ENCODE measurements around the gene GADD45A. TPM values are rescaled to one million over a fixed set of nuclear protein-coding genes. Genes with fewer than 3 reads are reported as not detected.

Gene GADD45A
- total and polyA plus RNA-seq, 10 donors: 17.5 to 63.7 (median 29.8) TPM

GRCh38 chr1:67675800-67676199 lies 9.2 kb upstream of the GADD45A start:
- no peaks in the 10 kb centered on the region for H3K36me3 ChIP-seq
- no peak overlapping the region for H3K4me3 ChIP-seq
- intact Hi-C loops (cut with DNase I; ENCODE audit: low total_unique reads): no loop called here
- H3K27me3 ChIP-seq (replicated peaks in 1 of 7): no peaks in the 10 kb centered on the region
- WGBS, 5 donors: 59 to 81% (median 65%) methylated on average over 2 of the region's 2 CpGs
- peaks cover 0 to 19% (median 8%) of the 10 kb centered on the region in 6 donors for H3K4me1 ChIP-seq
- DNase-seq: no peak
- peak overlapping the region in 2 of 8 donors; percentile 26 to 50 for H3K27ac ChIP-seq
- TF ChIP-seq POLR2A (IDR thresholded peaks at IDR 0.05) (no peak), POLR2AphosphoS5 (IDR thresholded peaks at IDR 0.05) (no peak), CTCF (IDR thresholded peaks at IDR 0.05 in 8 of 11, conservative IDR thresholded peaks at IDR 0.05 in 3 of 11) (no peak)
- H3K9me3 ChIP-seq: no peaks in the 10 kb centered on the region

GRCh38 chr1:67676287-67676686 lies 8.7 kb upstream of the GADD45A start:
- DNase-seq: no peak
- no peaks in the 10 kb centered on the region for H3K36me3 ChIP-seq
- no peaks in the 10 kb centered on the region for H3K27me3 ChIP-seq (replicated peaks in 1 of 7)
- TF ChIP-seq CTCF (IDR thresholded peaks at IDR 0.05 in 8 of 11, conservative IDR thresholded peaks at IDR 0.05 in 3 of 11): no peak
- peaks cover 0 to 19% (median 8%) of the 10 kb centered on the region in 6 donors for H3K4me1 ChIP-seq
- intact Hi-C loops (cut with DNase I; ENCODE audit: low total_unique reads): no loop called here
- 91 to 97% (median 94%) methylated on average over 2 of the region's 2 CpGs for WGBS, 5 donors
- no peaks in the 10 kb centered on the region for H3K9me3 ChIP-seq
- H3K4me3 ChIP-seq: no peak overlapping the region
- H3K27ac ChIP-seq: no peak overlapping the region

- intact Hi-C loops (cut with DNase I; ENCODE audit: low total_unique reads): no loop called here
- no peaks in the 10 kb centered on the region for H3K36me3 ChIP-seq
- H3K27ac ChIP-seq: no peak overlapping the region
- TF ChIP-seq CTCF (IDR thresholded peaks at IDR 0.05 in 8 of 11, conservative IDR thresholded peaks at IDR 0.05 in 3 of 11) (no peak), POLR2A (IDR thresholded peaks at IDR 0.05) (no peak), POLR2AphosphoS5 (IDR thresholded peaks at IDR 0.05) (no peak)
- no peak overlapping the region for H3K4me3 ChIP-seq
- H3K4me1 ChIP-seq: peaks cover 0 to 19% (median 8%) of the 10 kb centered on the region in 6 donors
- no peak for DNase-seq
- WGBS, 5 donors: 73 to 86% (median 78%) methylated on average over 2 of the region's 2 CpGs
- no peaks in the 10 kb centered on the region for H3K27me3 ChIP-seq (replicated peaks in 1 of 7)
- H3K9me3 ChIP-seq: no peaks in the 10 kb centered on the region
Observed at GRCh38 chr1:67676946-67677345, 8.1 kb upstream of the GADD45A start.

GRCh38 chr1:67677408-67677807 lies 7.6 kb upstream of the GADD45A start:
- H3K9me3 ChIP-seq: no peaks in the 10 kb centered on the region
- no peak overlapping the region for H3K4me3 ChIP-seq
- H3K27ac ChIP-seq: no peak overlapping the region
- 90 to 97% (median 94%) methylated on average over 2 of the region's 2 CpGs for WGBS, 5 donors
- H3K36me3 ChIP-seq: no peaks in the 10 kb centered on the region
- peaks cover 0 to 19% (median 8%) of the 10 kb centered on the region in 6 donors for H3K4me1 ChIP-seq
- TF ChIP-seq POLR2AphosphoS5 (IDR thresholded peaks at IDR 0.05): no peak
- no peak for TF ChIP-seq POLR2A (IDR thresholded peaks at IDR 0.05)
- TF ChIP-seq CTCF (IDR thresholded peaks at IDR 0.05 in 8 of 11, conservative IDR thresholded peaks at IDR 0.05 in 3 of 11): no peak
- intact Hi-C loops (cut with DNase I; ENCODE audit: low total_unique reads): no loop called here
- no peaks in the 10 kb centered on the region for H3K27me3 ChIP-seq (replicated peaks in 1 of 7)
- DNase-seq: no peak

Measured in spleen (tissue), 11 donors.